ENCODE data around the gene SPDYE2B.
"Not testable (repeated sequence)": the region's sequence is repeated elsewhere in the genome, so short reads cannot be mapped to it uniquely, and the experiment has no call there.

The SPDYE2B gene

GRCh38 chr7:102642691-102643090 lies 7.4 kb upstream of the SPDYE2B start, which contains the start of gene UPK3BL1:
UPK3BL1 (minus strand) TSS chr7:102642791; CDS start chr7:102642741, 50 bp downstream.
- DNase-seq (ENCODE audit: low spot score), result not testable (repeated sequence)

GRCh38 chr7:102643404-102643803 lies 6.7 kb upstream of the SPDYE2B start:
- DNase-seq (ENCODE audit: low spot score), result not testable (repeated sequence)

DNA sequence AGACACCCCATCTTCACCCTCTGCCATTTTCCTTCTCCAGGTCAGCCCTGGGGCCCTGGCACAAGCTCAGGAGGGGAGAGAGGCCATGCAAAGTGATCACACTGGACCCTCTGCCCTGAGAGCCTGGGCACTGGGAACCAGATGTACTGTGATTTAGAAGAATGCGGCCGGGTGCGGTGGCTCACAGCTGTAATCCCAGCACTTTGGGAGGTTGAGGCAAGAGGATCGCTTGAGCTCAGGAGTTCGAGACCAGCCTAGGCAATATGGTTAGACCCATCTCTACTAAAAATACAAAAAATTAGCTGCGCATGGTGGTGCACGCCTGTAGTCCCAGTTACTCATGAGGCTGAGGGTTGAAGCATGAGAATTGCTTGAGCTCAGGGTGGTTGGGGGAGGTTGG lies 2.3 kb upstream of the SPDYE2B start:
- DNase-seq (ENCODE audit: low spot score), result not testable (repeated sequence)

DNA sequence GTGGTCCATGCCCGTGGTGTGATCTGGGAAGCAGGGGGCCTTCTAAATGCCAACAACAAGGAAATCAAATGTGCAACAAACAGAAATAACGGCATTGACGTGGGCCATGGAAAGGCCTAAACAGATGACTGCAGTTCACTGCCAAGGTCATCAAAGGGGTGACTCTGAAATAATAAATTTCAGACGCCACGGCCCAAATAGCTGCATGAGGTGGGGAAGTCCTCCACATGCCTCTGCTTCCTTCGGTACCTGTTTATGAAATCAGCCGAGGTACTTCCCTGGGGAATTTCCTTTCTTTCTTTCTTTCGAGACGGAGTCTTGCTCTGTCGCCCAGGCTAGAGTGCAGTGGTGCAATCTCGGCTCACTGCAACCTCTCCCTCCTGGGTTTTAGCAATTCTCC lies 14.6 kb downstream of the SPDYE2B start:
- DNase-seq (ENCODE audit: low spot score), result not testable (repeated sequence)

- DNase-seq (ENCODE audit: low spot score), result not testable (repeated sequence)
Observed at GRCh38 chr7:102666850-102667249, 16.7 kb downstream of the SPDYE2B start.

DNA sequence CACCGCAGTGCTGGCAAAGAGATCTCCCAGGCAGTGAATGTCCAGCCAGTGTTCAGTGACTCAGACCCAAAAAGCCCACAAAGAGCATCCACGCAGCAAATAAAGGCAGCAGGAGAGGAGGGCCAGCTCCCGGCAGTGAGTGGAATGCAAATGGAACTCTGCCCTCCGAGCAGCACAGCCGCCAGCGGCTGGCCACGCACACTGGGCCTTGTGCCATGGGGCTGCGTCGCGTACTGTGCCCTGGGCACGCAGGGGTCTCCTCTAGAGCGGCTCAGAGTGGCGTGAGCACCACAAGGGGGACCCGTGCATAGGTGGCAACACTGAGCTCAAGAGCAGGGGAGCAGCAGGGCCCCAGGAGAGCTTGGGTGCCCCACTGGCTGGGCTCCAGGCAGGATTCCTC lies 17.4 kb downstream of the SPDYE2B start:
- not testable (repeated sequence) for DNase-seq (ENCODE audit: low spot score)

DNA sequence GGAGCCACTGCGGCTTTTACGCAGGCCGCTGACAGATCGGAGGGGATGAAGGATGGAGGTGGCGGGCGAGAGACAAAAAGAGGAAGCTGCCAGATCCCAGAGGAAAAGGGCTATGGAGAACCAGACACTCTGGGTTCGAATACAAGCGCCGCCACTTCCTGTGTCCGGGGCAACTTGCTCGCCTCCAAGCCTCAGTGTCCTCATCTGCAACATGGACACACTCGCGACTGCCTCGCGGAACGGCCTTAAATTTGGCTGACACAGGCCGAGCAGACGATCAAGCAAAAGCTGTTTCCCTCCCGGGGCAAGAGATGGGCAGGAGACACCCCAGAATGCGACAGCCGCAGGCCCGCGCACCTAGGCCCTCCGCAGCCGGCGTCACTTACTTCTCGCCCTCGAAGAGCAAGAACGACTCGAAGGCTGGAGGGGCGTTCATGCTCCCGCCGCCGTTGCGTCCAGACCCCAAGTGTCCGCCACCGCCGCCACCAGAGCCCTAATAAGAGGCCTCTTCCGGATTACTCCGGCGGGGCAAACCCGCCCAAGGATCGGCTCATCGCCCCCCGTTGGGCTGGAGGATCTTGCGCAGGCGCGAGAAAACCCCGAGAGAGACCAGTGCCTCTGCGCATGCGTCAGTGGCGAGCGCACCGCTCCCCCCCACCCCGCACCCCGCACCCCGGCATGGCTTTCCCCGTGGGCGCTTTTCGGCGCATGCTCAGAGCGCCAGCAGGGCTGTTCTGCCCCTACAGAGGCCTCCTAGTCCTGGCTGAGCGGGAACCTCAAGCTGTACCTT lies 21.2 kb downstream of the SPDYE2B start, which contains the start of gene POLR2J2:
Gene POLR2J2 (minus strand): TSS at position 498 of the 790 bp plus-strand sequence. CDS start 62 bp downstream, at position 436.
- DNase-seq (ENCODE audit: low spot score), result not testable (repeated sequence)

- DNase-seq (ENCODE audit: low spot score), result not testable (repeated sequence)
Observed at GRCh38 chr7:102671956-102672307, 21.8 kb downstream of the SPDYE2B start.

DNA sequence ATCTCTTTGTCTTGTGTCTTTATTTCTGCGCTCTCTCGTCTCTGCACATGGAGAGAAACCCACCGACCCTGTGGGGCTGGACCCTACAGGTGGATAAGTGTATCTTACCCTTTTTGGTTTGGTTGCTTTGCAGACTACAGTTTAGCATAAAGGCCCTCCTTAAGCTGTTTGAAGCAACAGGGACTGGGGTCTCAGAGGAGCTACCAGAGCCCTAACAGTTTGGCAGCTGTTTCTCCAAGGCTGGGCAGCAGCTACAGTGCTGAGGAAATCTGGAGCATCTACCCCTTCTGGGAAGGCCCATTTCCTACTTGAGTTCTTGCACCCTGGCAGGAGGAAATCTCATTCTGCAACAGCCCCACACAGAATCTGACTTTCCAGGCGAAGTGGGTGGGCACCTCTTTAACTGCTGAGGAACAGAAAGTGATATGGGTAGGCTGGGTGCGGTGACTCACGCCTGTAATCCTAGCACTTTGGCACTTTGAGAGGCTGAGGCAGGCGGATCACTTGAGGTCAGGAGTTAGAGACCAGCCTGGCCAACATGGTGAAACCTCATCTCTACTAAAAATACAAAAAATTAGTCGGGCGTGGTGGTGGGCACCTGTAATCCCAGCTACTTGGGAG lies 23.4 kb downstream of the SPDYE2B start:
- not testable (repeated sequence) for DNase-seq (ENCODE audit: low spot score)

- DNase-seq (ENCODE audit: low spot score), result not testable (repeated sequence)
Observed at GRCh38 chr7:102675545-102675944, 25.4 kb downstream of the SPDYE2B start.

DNA sequence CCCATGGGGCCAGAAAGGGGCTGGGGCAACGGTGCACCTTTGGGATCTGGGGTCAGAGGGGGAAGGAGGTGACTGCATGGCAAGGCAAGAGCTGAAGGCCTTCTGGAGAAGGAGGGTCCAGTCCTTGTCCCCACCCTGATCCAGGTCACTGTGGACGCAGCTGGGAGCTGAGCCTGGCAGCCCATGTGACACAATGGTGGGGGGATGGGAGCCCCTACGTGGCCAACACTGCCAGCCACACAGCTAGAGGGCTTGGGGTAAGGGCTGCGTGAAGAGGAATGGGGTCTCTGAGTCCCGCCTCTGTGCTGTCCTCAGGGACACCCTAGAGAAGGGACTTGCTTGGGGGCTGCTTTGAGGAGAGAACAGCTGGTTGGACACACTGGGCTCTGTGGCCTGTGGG lies 30.7 kb downstream of the SPDYE2B start:
- DNase-seq (ENCODE audit: low spot score), result not testable (repeated sequence)

GRCh38 chr7:102682560-102682959 lies 32.4 kb downstream of the SPDYE2B start:
- DNase-seq (ENCODE audit: low spot score), result not testable (repeated sequence)

- DNase-seq (ENCODE audit: low spot score), result not testable (repeated sequence)
Observed at GRCh38 chr7:102688299-102689036, 38.3 kb downstream of the SPDYE2B start.

DNA sequence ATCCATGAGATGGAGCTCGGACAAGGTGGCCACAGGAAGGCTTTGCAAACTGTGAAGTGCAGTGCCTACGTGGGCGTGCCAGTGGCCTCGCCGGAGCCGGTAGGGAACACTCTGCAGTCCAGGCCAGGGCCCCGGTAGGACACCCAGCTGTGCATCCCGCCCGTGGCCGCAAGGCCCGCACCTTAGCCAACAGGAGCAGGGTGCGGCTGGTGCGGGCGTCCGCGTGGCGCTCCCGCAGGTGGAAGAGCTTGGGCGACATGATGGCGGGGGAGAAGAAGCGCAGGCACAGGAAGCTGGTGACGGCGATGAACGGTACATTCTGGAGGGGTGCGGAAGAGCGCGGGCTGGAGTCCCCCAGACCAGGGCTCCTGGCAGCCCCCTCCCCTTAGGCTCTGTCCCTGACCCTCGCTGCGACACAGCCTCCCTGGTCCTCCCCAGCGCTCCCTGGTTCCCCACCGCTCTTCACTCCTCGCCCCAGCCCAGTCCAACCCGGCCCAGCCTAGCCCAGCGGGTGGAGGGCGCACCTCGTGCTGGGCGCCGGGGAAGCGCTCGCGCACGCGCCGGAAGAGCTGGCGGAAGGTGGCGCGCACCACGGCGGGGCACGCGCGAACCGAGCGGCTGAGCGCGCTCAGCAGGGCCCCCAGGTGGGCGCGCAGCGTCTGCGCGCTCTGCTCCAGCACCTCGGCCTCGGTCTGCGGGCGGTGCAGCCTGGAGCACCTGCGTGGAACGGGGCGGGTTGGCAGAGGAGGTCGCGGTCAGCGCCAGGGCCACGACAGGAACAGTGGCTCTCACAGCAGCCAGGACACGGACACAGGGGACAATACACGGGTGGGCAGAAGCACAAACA lies 39.5 kb downstream of the SPDYE2B start:
- not testable (repeated sequence) for DNase-seq (ENCODE audit: low spot score)

DNA sequence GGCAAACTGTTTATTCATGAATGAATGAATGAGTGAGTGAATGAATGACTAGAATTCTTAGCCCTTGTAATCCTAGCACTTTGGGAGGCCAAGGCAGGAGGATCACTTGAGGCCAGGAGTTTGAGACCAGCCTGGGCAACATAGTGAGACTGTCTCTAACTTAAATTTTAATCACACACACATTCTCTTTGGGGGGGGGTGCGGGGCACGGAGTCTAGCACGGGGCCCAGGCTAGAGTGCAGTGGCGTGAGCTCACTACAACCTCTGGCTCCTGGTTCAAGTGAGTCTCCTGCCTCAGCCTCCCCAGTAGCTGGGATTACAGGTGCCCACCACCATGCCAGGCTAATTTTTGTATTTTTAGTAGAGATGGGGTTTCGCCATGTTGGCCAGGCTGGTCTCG lies 40.5 kb downstream of the SPDYE2B start:
- DNase-seq (ENCODE audit: low spot score), result not testable (repeated sequence)

DNA sequence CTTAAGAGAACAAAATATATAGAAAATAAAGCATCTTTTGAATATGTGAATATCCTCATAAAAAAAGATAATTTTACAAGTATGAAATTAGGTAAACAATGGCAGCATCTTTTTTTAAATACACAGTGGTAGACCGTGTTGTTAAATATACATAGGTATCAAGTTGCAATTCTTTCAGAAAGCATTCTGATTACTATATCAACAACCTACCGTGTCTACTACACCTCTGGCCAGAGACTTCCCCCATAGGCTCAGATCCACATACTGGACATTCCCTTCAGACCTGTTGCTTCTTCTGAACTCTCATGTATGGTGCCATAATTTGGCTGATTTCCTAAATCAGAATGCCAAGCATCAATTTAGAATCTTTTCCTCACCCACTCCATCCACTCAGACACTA lies 43.9 kb downstream of the SPDYE2B start:
- DNase-seq (ENCODE audit: low spot score), result not testable (repeated sequence)

GRCh38 chr7:102695033-102695552 lies 45.0 kb downstream of the SPDYE2B start:
- not testable (repeated sequence) for DNase-seq (ENCODE audit: low spot score)

GRCh38 chr7:102696009-102696408 lies 45.9 kb downstream of the SPDYE2B start:
- DNase-seq (ENCODE audit: low spot score), result not testable (repeated sequence)

DNA sequence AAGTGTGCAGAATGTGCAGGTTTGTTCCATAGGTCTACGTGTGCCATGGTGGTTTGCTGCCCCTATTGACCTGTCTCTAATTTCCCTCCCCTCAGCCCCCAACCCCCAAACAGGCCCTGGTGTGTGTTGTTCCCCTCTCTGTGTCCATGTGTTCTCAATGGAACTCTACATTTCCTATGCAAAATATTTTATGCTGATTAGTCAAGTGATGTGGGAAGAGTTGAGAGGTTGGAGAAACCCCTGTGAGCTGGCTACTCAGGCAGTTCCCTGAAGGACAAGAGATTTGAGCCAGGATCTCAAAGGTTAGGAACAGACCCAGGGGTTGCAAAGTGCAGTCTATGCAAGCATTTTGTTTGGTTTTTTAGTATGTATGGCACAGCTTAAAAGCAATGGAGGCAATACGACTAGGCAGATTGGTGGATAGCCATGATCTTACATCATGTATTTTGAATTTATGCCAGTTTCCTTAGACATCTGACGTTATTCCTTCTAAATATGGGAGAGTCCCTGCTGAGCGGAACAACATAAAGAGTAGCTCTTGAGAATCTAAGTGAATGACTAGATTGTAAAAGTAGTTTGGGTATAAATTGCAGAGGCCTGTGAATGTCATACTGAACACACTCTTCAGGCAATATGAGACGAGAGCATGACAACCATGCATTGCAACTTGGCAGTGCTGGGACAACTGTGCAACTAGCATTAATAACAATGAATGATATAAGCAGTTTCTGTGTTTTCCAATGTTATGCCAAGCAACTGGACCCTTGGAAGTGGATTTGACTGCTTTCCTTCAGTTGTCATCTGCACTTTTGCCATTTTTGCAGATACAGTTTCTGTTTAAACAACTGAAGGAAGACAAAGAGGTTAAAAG lies 47.8 kb downstream of the SPDYE2B start:
- not testable (repeated sequence) for DNase-seq (ENCODE audit: low spot score)
